K562 (cell line): Measurements from ENCODE around the gene CCNI. TPM values are rescaled to one million over a fixed set of nuclear protein-coding genes. Genes with fewer than 3 reads are reported as not detected.
A peak's percentile ranks its signal among the peaks of the same experiment; 100 is the strongest.

Experiments used
- ADNP ChIP-seq: fragments of 200-800 bp; sonication (Bioruptor generic); IDR thresholded peaks from 2 replicates; pipeline ENCODE4 v1.6.1; 2016; ENCODE audit warnings: missing genetic modification characterization, missing compliant biosample characterization
- BMI1 ChIP-seq: fragments of 150-350 bp; IDR thresholded peaks from 2 replicates; pipeline ENCODE4 v1.6.1; 2014; ENCODE audit warnings: low read length
- CBX5 ChIP-seq: IDR thresholded peaks from 2 replicates; pipeline ENCODE4 v1.6.1; 2014; ENCODE audit warnings: low read depth, borderline replicate concordance
- DPF2 ChIP-seq: fragments of 450-650 bp; IDR thresholded peaks from 2 replicates; pipeline ENCODE4 v1.6.1; 2016
- ELF4 ChIP-seq: fragments of 450-650 bp; formaldehyde crosslinking; IDR thresholded peaks from 2 replicates; pipeline ENCODE4 v1.4.0; 2022; ENCODE audit warnings: missing genetic modification characterization
- ESRRB ChIP-seq: fragments of 250-450 bp; sonication (Bioruptor Pico); IDR thresholded peaks from 2 replicates; pipeline ENCODE4 v1.5.0; 2020; ENCODE audit warnings: mild to moderate bottlenecking, moderate library complexity, borderline replicate concordance
- GABPA ChIP-seq: fragments of 200-800 bp; sonication (Bioruptor generic); conservative IDR thresholded peaks from 2 replicates; pipeline ENCODE4 v1.6.1; 2016; ENCODE audit warnings: low read depth, missing genetic modification characterization, missing compliant biosample characterization
- MEF2D ChIP-seq: conservative IDR thresholded peaks from 2 replicates; pipeline ENCODE4 v1.6.1; 2016; ENCODE audit warnings: low read depth, missing genetic modification characterization, missing compliant biosample characterization
- PCBP2 ChIP-seq: fragments of 200-400 bp; formaldehyde crosslinking; IDR thresholded peaks from 2 replicates; pipeline ENCODE4 v1.6.1; 2018; ENCODE audit warnings: low read length, low read depth, mild to moderate bottlenecking, moderate library complexity; ENCODE audit not compliant: poor library complexity, severe bottlenecking
- PHB2 ChIP-seq: fragments of 450-650 bp; IDR thresholded peaks from 2 replicates; pipeline ENCODE4 v1.6.1; 2017; ENCODE audit warnings: low read depth
- PHF21A ChIP-seq: fragments of 450-650 bp; IDR thresholded peaks from 2 replicates; pipeline ENCODE4 v1.6.1; 2017; ENCODE audit warnings: low read depth, borderline replicate concordance
- PYGO2 ChIP-seq: fragments of 450-650 bp; IDR thresholded peaks from 2 replicates; pipeline ENCODE4 v1.6.1; 2016; ENCODE audit warnings: mild to moderate bottlenecking, missing genetic modification characterization, moderate library complexity, missing compliant biosample characterization
- RBFOX2 ChIP-seq: fragments of 200-400 bp; formaldehyde crosslinking; IDR thresholded peaks from 2 replicates; pipeline ENCODE4 v1.6.1; 2017; ENCODE audit warnings: low read depth, mild to moderate bottlenecking, low read length, moderate library complexity
- RBM15 ChIP-seq: fragments of 200-400 bp; formaldehyde crosslinking; IDR thresholded peaks from 2 replicates; pipeline ENCODE4 v1.6.1; 2018; ENCODE audit warnings: mild to moderate bottlenecking, low read length, moderate library complexity; ENCODE audit not compliant: insufficient read depth
- SRSF7 ChIP-seq: fragments of 200-400 bp; formaldehyde crosslinking; optimal IDR thresholded peaks from 2 replicates; pipeline ENCODE3; 2017; ENCODE audit warnings: mild to moderate bottlenecking, low read depth, low read length
- TSC22D4 ChIP-seq: fragments of 450-650 bp; IDR thresholded peaks from 2 replicates; pipeline ENCODE4 v1.6.1; 2016; ENCODE audit warnings: missing genetic modification characterization, missing biosample characterization, control low read depth
- ZNF23 ChIP-seq: fragments of 250-450 bp; sonication (Bioruptor Pico); IDR thresholded peaks from 2 replicates; pipeline ENCODE4 v1.4.0; 2020; ENCODE audit warnings: mild to moderate bottlenecking
- ZNF354B ChIP-seq: fragments of 250-450 bp; sonication (Bioruptor Pico); IDR thresholded peaks from 2 replicates; pipeline ENCODE4 v1.4.0; 2020
- polyA plus RNA-seq, 8 experiments: library from polyadenylated mRNA; depleted of rRNA in 4 of 8; stranded (reverse) in 5 of 8; unstranded in 3 of 8; fragments of >200 nt; fragmentation: Nextera tagmentation in 2 of 8; fragmentation: Illumina TruSeq in 1 of 8; extraction: Ambion mirVana in 2 of 8; extraction: Trizol in 1 of 8; gene quantifications; 2 replicates each; pipeline versions ENCODE4 v1.2.1 to v1.2.3, GENCODE V29; 2011 to 2014; ENCODE audit warnings: inconsistent platforms in 1 of 8, missing spikeins in 1 of 8
- total RNA-seq, 7 experiments: library from RNA; depleted of rRNA in 6 of 7; stranded (reverse); fragments of >200 nt in 6 of 7; fragmentation: Illumina TruSeq in 2 of 7; extraction: Trizol in 2 of 7; gene quantifications; 2 replicates each; pipeline versions ENCODE4 v1.2.1 to v1.2.3, GENCODE V29; 2011 to 2021; ENCODE audit warnings: low replicate concordance in 1 of 7
- TF ChIP-seq, protein P1 (sequence below): fragments of 250-450 bp; sonication (Bioruptor Pico); IDR thresholded peaks from 2 replicates; pipeline ENCODE4 v1.5.0; 2021; ENCODE audit warnings: mild to moderate bottlenecking, moderate library complexity
- TF ChIP-seq, protein P2 (sequence below): fragments of 200-800 bp; sonication (Bioruptor generic); IDR thresholded peaks from 2 replicates; pipeline ENCODE4 v1.6.1; 2016; ENCODE audit warnings: missing genetic modification characterization, missing compliant biosample characterization

The CCNI gene
- total and polyA plus RNA-seq, 9 of the 15 experiments (the other 6 are each of a cell fraction or from before 2014, with no cell fraction given): 43.3 to 159 (median 98.5) TPM

DNA sequence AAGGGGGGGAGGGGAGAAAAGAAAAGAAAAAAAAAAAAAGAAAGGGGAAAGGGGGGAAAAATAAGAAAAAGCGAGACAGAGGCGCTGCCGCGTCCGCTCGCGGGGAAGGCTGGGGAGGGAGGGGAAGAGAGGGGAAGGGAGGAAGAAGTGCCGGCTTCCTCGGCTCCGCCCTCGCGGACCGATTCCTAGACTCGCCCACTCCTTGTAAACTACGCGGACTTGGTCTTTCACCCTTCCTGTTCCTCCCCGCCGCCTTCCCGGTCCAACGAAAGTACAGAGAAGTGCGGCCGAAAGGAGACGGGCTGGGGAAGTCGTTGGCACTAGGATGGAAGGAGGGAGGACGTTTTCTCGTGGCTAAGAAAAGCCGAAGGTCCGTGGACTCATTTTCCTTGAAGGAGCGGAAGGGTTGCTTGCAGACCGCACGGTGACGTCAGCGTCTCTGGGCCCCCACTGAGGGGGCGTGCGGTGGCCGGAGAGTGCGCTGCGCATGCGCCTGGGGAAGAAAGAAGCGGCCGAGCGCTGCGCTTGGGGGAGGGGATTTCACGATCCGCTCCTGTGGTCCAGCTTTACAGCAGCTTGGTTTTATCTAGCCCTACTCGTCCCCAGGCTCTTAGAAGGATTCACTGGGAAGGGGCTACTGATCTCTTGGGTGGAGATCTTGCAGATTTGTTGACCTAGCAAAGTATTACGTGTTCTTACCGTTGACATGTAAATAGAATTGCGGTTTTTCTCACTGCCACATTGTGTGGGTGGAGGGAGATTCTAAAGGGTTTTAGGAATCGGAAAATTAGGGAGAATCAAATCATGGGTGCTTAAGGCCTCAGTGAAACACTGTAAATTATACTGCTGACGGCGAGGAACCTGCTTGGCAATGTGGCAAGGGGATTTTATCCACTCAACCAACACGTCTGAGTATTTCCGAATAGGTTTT lies at the start of gene CCNI (continued):
- TF ChIP-seq, protein P1, sequence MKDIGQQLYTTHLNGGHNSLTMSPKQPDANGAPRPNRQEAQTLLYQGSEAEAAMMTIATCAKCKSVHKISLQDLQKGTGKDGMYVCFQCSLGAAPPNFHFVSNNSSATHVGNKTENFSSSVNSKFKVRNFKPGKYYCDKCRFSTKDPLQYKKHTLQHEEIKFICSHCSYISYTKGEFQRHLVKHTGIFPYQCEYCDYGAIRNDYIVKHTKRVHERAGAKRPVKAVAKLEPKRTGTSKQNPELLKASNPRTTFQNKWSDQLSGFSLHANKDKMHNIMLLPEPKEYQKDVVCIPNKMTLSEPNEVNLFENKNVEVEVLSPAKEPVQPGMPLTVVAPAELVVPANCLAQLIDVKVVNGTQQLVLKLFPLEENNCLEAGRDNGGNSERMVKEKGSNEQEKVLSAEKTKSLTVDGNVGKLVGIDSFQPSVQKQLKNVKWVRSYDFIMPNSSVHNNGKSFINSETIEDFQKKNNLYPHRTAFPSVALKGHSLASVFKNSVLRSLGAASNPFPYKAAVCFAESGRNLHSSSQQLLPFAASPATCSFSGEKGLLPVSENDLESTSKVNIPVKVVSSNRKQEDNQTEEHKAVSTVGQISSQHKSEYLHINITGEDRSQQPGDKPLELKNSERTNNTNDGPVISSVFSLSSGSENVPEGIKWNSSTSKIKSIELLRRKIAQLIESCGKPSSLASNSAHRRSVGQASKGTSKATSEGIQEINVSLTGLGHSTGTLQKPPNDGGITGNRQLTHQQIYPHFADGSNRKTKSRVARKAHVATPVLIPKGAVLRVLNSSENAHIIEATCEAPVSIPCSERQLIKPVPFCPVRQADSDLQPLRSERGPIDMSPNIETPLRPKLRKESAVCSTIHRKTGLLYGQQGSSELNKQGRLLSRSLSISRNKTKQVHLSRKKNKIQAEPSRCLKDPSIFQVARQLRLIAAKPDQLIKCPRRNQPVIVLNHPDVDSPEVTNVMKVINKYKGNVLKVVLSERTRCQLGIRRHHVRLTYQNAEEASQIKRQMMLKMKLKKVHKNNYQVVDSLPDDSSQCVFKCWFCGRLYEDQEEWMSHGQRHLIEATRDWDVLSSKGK: no peak
- TF ChIP-seq ESRRB (CRISPR knock-in tag) (no peak; the same call in 1 of the 2 replicates), ELF4 (CRISPR knock-in tag) (peak; percentile 74; the same call in 1 of the 2 replicates), GABPA (peak; percentile 75), CBX5 (no peak), DPF2 (peak; percentile 87), MEF2D (tag) (peak; percentile 26; the same call in 1 of the 2 replicates), PHB2 (peak; percentile 33; the same call in 1 of the 2 replicates), ZNF23 (CRISPR knock-in tag) (no peak), ADNP (tag) (no peak), SRSF7 (no peak), BMI1 (no peak), RBFOX2 (peak; percentile 85), PYGO2 (tag) (peak; percentile 59; the same call in 1 of the 2 replicates), RBM15 (no peak), PCBP2 (no peak), PHF21A (peak; percentile 70; the same call in 1 of the 2 replicates), ZNF354B (no peak), TSC22D4 (tag) (no peak)
- TF ChIP-seq, protein P2, sequence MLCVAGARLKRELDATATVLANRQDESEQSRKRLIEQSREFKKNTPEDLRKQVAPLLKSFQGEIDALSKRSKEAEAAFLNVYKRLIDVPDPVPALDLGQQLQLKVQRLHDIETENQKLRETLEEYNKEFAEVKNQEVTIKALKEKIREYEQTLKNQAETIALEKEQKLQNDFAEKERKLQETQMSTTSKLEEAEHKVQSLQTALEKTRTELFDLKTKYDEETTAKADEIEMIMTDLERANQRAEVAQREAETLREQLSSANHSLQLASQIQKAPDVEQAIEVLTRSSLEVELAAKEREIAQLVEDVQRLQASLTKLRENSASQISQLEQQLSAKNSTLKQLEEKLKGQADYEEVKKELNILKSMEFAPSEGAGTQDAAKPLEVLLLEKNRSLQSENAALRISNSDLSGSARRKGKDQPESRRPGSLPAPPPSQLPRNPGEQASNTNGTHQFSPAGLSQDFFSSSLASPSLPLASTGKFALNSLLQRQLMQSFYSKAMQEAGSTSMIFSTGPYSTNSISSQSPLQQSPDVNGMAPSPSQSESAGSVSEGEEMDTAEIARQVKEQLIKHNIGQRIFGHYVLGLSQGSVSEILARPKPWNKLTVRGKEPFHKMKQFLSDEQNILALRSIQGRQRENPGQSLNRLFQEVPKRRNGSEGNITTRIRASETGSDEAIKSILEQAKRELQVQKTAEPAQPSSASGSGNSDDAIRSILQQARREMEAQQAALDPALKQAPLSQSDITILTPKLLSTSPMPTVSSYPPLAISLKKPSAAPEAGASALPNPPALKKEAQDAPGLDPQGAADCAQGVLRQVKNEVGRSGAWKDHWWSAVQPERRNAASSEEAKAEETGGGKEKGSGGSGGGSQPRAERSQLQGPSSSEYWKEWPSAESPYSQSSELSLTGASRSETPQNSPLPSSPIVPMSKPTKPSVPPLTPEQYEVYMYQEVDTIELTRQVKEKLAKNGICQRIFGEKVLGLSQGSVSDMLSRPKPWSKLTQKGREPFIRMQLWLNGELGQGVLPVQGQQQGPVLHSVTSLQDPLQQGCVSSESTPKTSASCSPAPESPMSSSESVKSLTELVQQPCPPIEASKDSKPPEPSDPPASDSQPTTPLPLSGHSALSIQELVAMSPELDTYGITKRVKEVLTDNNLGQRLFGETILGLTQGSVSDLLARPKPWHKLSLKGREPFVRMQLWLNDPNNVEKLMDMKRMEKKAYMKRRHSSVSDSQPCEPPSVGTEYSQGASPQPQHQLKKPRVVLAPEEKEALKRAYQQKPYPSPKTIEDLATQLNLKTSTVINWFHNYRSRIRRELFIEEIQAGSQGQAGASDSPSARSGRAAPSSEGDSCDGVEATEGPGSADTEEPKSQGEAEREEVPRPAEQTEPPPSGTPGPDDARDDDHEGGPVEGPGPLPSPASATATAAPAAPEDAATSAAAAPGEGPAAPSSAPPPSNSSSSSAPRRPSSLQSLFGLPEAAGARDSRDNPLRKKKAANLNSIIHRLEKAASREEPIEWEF: no peak
